IMR-90 (cell line): ENCODE measurements around the gene HMGA1. TPM values are rescaled to one million over a fixed set of nuclear protein-coding genes. Genes with fewer than 3 reads are reported as not detected.

Experiments
- CHD1 ChIP-seq: IDR thresholded peaks from 2 replicates; pipeline ENCODE4 v1.6.1; 2012; ENCODE audit warnings: low read depth, low read length, improper control_type of control experiment
- MAFK ChIP-seq: IDR thresholded peaks from 2 replicates; pipeline ENCODE4 v1.6.1; 2012; ENCODE audit warnings: low read depth, low read length, improper control_type of control experiment
- MXI1 ChIP-seq: IDR thresholded peaks from 2 replicates; pipeline ENCODE4 v1.6.1; 2012; ENCODE audit warnings: low read depth, mild to moderate bottlenecking, low read length, moderate library complexity, borderline replicate concordance
- POLR2A ChIP-seq: IDR thresholded peaks from 2 replicates; pipeline ENCODE4 v1.6.1; 2012; ENCODE audit warnings: mild to moderate bottlenecking, low read depth, low read length
- RCOR1 ChIP-seq: IDR thresholded peaks from 2 replicates; pipeline ENCODE4 v1.6.1; 2012; ENCODE audit warnings: mild to moderate bottlenecking, low read length, improper control_type of control experiment; ENCODE audit not compliant: insufficient replicate concordance
- SMC3 ChIP-seq: fragments of 150-350 bp; IDR thresholded peaks from 2 replicates; pipeline ENCODE4 v1.6.1; 2016; ENCODE audit warnings: low read depth, mild to moderate bottlenecking, antibody characterized with exemption, low read length, moderate library complexity
- polyA plus RNA-seq, 3 experiments: library from polyadenylated mRNA; depleted of rRNA; stranded (reverse); fragments of >200 nt; gene quantifications; 2 replicates each; pipeline ENCODE4 v1.2.3, GENCODE V29; 2012; ENCODE audit warnings: low replicate concordance in 1 of 3
- total RNA-seq: library from RNA; depleted of rRNA; stranded (reverse); fragments of >200 nt; gene quantifications from 2 replicates; pipeline ENCODE4 v1.2.3, GENCODE V29; 2012

Gene HMGA1
- total and polyA plus RNA-seq, 2 of the 4 experiments (the other 2 are of a cell fraction) = 101 to 589 TPM

GRCh38 chr6:34201455-34202107 lies 35.1 kb upstream of the HMGA1 start (continued):
- TF ChIP-seq MAFK = no peak
- TF ChIP-seq MXI1 = no peak
- no peak for TF ChIP-seq SMC3
- TF ChIP-seq RCOR1 = no peak
- no peak for TF ChIP-seq POLR2A
- TF ChIP-seq CHD1 = no peak
